HCT116 (cell line): ENCODE measurements around the gene TES. TPM values are rescaled to one million over a fixed set of nuclear protein-coding genes. Genes with fewer than 3 reads are reported as not detected.
A peak's percentile ranks its signal among the peaks of the same experiment; 100 is the strongest.
"Not testable (repeated sequence)": the region's sequence is repeated elsewhere in the genome, so short reads cannot be mapped to it uniquely, and the experiment has no call there.

Source experiments
- ATAC-seq: fragments of 200-7000 bp; cut with Tn5 transposase; 2 replicates; pipeline ENCODE4 v1.9.1; 2020; ENCODE audit warnings: mild to moderate bottlenecking, moderate library complexity
- BruUV-seq: library from RNA; stranded (reverse); fragments of 400-500 nt; replicated peaks from 2 replicates; lab custom pipeline; 2021; lab: Mats Ljungman, UMichigan
- CTCF ChIA-PET: fragments of 300-600 bp; sonication (Branson Sonifier 250); formaldehyde crosslinking; loops from one replicate; lab custom pipeline; 2021; ENCODE audit warnings: antibody characterized with exemption; lab: Charles Lee
- POLR2A ChIA-PET: fragments of 300-600, 350-600 bp; sonication (Branson Sonifier 250); formaldehyde crosslinking; loops from one replicate; lab custom pipeline; 2021; ENCODE audit warnings: antibody characterized with exemption; lab: Charles Lee
- RAD21 ChIA-PET, 2 experiments: fragments of 300-600 bp; sonication (Branson Sonifier 250); formaldehyde crosslinking; loops; one replicate each; lab custom pipeline; 2023; ENCODE audit warnings: low total read pairs in 2 of 2; ENCODE audit not compliant: uncharacterized antibody in 2 of 2, unreplicated experiment in 2 of 2, low non-redundant PET in 1 of 2; lab: Charles Lee
- DNase-seq: peaks from one replicate; pipeline ENCODE4 v3.0.0-alpha.2; 2010; ENCODE audit warnings: low read depth, low spot score
- H2AFZ ChIP-seq: fragments of 200-600 bp; shearing (Covaris generic), sonication (generic); 2 replicates; pipeline ENCODE4 v1.6.1; 2017; ENCODE audit warnings: low read depth, mixed run types, mixed read lengths, antibody characterized with exemption, low read length; ENCODE audit not compliant: poor library complexity, severe bottlenecking
- H3K27ac ChIP-seq: 2 replicates; pipeline ENCODE4 v1.5.1; 2012; ENCODE audit warnings: low read depth, low read length
- H3K27me3 ChIP-seq: fragments of 200-600 bp; sonication (generic); 2 replicates; pipeline ENCODE4 v1.6.1; 2016; ENCODE audit warnings: mixed run types, low read length, mixed read lengths; ENCODE audit not compliant: insufficient read depth
- H3K36me3 ChIP-seq, 2 experiments: fragments of 200-500 bp in 1 of 2; fragments of 200-600 bp in 1 of 2; sonication (Bioruptor generic) in 1 of 2; sonication (generic) in 1 of 2; 2 replicates each; pipeline versions ENCODE4 v1.5.1 to v1.6.1; 2014 to 2016; ENCODE audit warnings: low read length in 2 of 2, inconsistent platforms in 1 of 2, mixed read lengths in 1 of 2, mixed run types in 1 of 2; ENCODE audit not compliant: insufficient read depth in 2 of 2, control insufficient read depth in 1 of 2
- H3K4me1 ChIP-seq, 2 experiments: fragments of 200-600 bp in 1 of 2; sonication (generic) in 1 of 2; 2 replicates each; pipeline versions ENCODE4 v1.5.1 to v1.6.1; 2012 to 2017; ENCODE audit warnings: low read length in 2 of 2, inconsistent platforms in 1 of 2, mild to moderate bottlenecking in 1 of 2, mixed read lengths in 1 of 2, mixed run types in 1 of 2, moderate library complexity in 1 of 2; ENCODE audit not compliant: insufficient read depth in 2 of 2, control insufficient read depth in 1 of 2
- H3K4me2 ChIP-seq: fragments of 200-600 bp; sonication (generic); 2 replicates; pipeline ENCODE4 v1.6.1; 2017; ENCODE audit warnings: mixed run types, low read length, mixed read lengths
- H3K4me3 ChIP-seq, 2 experiments: fragments of 200-600 bp in 1 of 2; sonication (generic) in 1 of 2; replicated peaks in 1 of 2; 2 replicates each; pipeline ENCODE4 v1.5.1; 2011 to 2016; ENCODE audit warnings: low read length in 2 of 2, control low read depth in 1 of 2, low read depth in 1 of 2, mild to moderate bottlenecking in 1 of 2, mixed read lengths in 1 of 2, mixed run types in 1 of 2
- H3K79me2 ChIP-seq: fragments of 200-600 bp; sonication (generic); 2 replicates; pipeline ENCODE4 v1.6.1; 2017; ENCODE audit warnings: mild to moderate bottlenecking, mixed run types, low read length, moderate library complexity, mixed read lengths; ENCODE audit not compliant: insufficient read depth
- H3K9ac ChIP-seq: fragments of 200-600 bp; sonication (generic); 2 replicates; pipeline ENCODE4 v1.6.1; 2016; ENCODE audit warnings: low read length, mixed read lengths
- H3K9me2 ChIP-seq: fragments of 200-600 bp; sonication (generic), shearing (Covaris generic); 2 replicates; pipeline ENCODE4 v1.6.1; 2017; ENCODE audit warnings: mixed run types, mild to moderate bottlenecking, moderate library complexity; ENCODE audit not compliant: insufficient read depth
- H3K9me3 ChIP-seq, 2 experiments: fragments of 200-500 bp in 1 of 2; fragments of 200-600 bp in 1 of 2; sonication (Bioruptor generic) in 1 of 2; sonication (generic) in 1 of 2; 2 replicates each; pipeline ENCODE4 v1.6.1; 2014 to 2017; ENCODE audit warnings: low read length in 2 of 2, mixed read lengths in 2 of 2, inconsistent platforms in 1 of 2, low read depth in 1 of 2, mild to moderate bottlenecking in 1 of 2, mixed run types in 1 of 2, moderate library complexity in 1 of 2; ENCODE audit not compliant: control insufficient read depth in 1 of 2, insufficient read depth in 1 of 2
- H4K20me1 ChIP-seq: fragments of 200-600 bp; sonication (generic), shearing (Covaris generic); 2 replicates; pipeline ENCODE4 v1.6.1; 2017; ENCODE audit warnings: mixed run types, mild to moderate bottlenecking, moderate library complexity; ENCODE audit not compliant: insufficient read depth
- RAD21 ChIP-seq: IDR thresholded peaks from 2 replicates; pipeline ENCODE4 v1.6.1; 2012; ENCODE audit warnings: low read depth, mild to moderate bottlenecking
- SIN3A ChIP-seq: IDR thresholded peaks from 2 replicates; pipeline ENCODE4 v1.6.1; 2012; ENCODE audit warnings: low read depth
- intact Hi-C: fragments of 100-400 bp; cut with micrococcal nuclease; formaldehyde crosslinking; loops from 2 replicates; pipeline ENCODE4 v1.10.0; 2022
- total RNA-seq: library from RNA; stranded (reverse); gene quantifications from one replicate; pipeline ENCODE4 v1.2.1, GENCODE V29; 2021; ENCODE audit not compliant: unreplicated experiment
- TF ChIP-seq, protein P1 (sequence below), 3 experiments: fragments of 200-600 bp in 1 of 3; sonication (generic) in 1 of 3; IDR thresholded peaks in 2 of 3; conservative IDR thresholded peaks in 1 of 3; 2 replicates each; pipeline ENCODE4 v1.5.1; 2012 to 2017; ENCODE audit warnings: low read depth in 2 of 3, low read length in 2 of 3, antibody characterized with exemption in 1 of 3, borderline replicate concordance in 1 of 3, control low read depth in 1 of 3, mild to moderate bottlenecking in 1 of 3, mixed read lengths in 1 of 3, mixed run types in 1 of 3, moderate library complexity in 1 of 3; ENCODE audit not compliant: insufficient read depth in 1 of 3

The TES gene
- total RNA-seq, 1 experiment from 2014 or later: 129 TPM

- Histone ChIP-seq H3K4me3 (no peak overlapping the region), H2AFZ (peak overlapping the region; percentile 83), H3K27me3 (no peaks in the 10 kb centered on the region), H3K4me1 (peaks cover 3 to 5% of the 10 kb centered on the region in 2 experiments; a peak in 1 of 4 replicates), H4K20me1 (no peaks in the 10 kb centered on the region), H3K9me3 (no peaks in the 10 kb centered on the region), H3K9ac (no peak overlapping the region), H3K27ac (no peak overlapping the region), H3K79me2 (no peaks in the 10 kb centered on the region), H3K36me3 (no peaks in the 10 kb centered on the region), H3K4me2 (no peak overlapping the region), H3K9me2 (no peaks in the 10 kb centered on the region)
- ChIA-PET CTCF (interaction anchor here (1.1 to 3.0 kb wide), 6 partner anchors 62 to 954 kb away, joined by 3 to 12 read pairs (median 5); no protein-coding TSS in a partner anchor), RAD21 (interaction anchor here in 1 of 2 experiments (0.6 kb wide), 1 partner anchor 415 kb away, joined by 3 read pairs; no protein-coding TSS in a partner anchor), POLR2A (no interaction called here)
- no TSS peak for BruUV-seq
- no peak for TF ChIP-seq SIN3A
- peak; percentile 87 for TF ChIP-seq RAD21
- TF ChIP-seq, protein P1, sequence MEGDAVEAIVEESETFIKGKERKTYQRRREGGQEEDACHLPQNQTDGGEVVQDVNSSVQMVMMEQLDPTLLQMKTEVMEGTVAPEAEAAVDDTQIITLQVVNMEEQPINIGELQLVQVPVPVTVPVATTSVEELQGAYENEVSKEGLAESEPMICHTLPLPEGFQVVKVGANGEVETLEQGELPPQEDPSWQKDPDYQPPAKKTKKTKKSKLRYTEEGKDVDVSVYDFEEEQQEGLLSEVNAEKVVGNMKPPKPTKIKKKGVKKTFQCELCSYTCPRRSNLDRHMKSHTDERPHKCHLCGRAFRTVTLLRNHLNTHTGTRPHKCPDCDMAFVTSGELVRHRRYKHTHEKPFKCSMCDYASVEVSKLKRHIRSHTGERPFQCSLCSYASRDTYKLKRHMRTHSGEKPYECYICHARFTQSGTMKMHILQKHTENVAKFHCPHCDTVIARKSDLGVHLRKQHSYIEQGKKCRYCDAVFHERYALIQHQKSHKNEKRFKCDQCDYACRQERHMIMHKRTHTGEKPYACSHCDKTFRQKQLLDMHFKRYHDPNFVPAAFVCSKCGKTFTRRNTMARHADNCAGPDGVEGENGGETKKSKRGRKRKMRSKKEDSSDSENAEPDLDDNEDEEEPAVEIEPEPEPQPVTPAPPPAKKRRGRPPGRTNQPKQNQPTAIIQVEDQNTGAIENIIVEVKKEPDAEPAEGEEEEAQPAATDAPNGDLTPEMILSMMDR (IDR thresholded peaks at IDR 0.05 in 2 of 3, conservative IDR thresholded peaks at IDR 0.05 in 1 of 3; ENCODE audit: borderline replicate concordance in 1 of 3, insufficient read depth in 1 of 3, low read depth in 2 of 3, low read length in 2 of 3): peak; percentile 28 to 73 (median 64); a peak in 5 of 6 replicates
- intact Hi-C loops: loop anchor here (1.0 to 10.0 kb wide), 4 partner anchors 501 to 1499 kb away; partner anchors contain the start of gene MET
- DNase-seq (peak; percentile 55), ATAC-seq (peak; percentile 65)
Observed at GRCh38 chr7:116173051-116174028, 37.0 kb upstream of the TES start.

DNA sequence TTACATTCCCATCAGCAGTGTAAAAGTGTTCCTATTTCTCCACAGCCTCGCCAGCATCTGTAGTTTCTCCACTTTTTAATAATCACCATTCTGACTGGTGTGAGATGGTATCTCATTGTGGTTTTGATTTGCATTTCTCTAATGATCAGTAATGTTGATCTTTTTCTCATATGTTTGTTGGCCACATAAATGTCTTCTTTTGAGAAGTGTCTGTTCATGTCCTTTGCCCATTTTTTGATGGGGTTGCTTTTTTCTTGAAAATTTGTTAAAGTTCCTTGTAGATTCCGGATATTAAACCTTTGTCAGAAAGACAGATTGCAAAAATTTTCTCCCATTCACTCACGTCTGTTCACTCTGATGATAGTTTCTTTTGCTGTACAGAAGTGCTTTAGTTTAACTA, 35.2 kb upstream of the TES start:
- H3K4me3 ChIP-seq, H4K20me1 ChIP-seq, H3K9me3 ChIP-seq, H2AFZ ChIP-seq, H3K9me2 ChIP-seq, BruUV-seq, POLR2A ChIA-PET, H3K4me1 ChIP-seq, H3K4me2 ChIP-seq, H3K27ac ChIP-seq, H3K9ac ChIP-seq, ATAC-seq, RAD21 ChIA-PET, H3K79me2 ChIP-seq, DNase-seq, H3K27me3 ChIP-seq, H3K36me3 ChIP-seq: not testable (repeated sequence)
- CTCF ChIA-PET: interaction anchor here (2.2 to 3.0 kb wide), 2 partner anchors 61 to 414 kb away, joined by 7 to 11 read pairs; no protein-coding TSS in a partner anchor
- intact Hi-C loops: loop anchor here (10.0 kb wide), 1 partner anchor 500 kb away; the partner anchor contains the start of gene MET
